GM21576 (cell line): Measurements from ENCODE around the gene KIF22.
"Not testable (repeated sequence)": the region's sequence is repeated elsewhere in the genome, so short reads cannot be mapped to it uniquely, and the experiment has no call there.

Experiments used
- ATAC-seq: cut with Tn5 transposase; IDR thresholded peaks from one replicate; pipeline ENCODE4 v1.9.1; 2021; ENCODE audit warnings: mild to moderate bottlenecking, moderate library complexity; ENCODE audit not compliant: unreplicated experiment

The KIF22 gene

GRCh38 chr16:29793153-29793552 lies 2.6 kb downstream of the KIF22 start:
- ATAC-seq, result not testable (repeated sequence)

- ATAC-seq, result no peak
Measured at GRCh38 chr16:29794231-29794710, 3.7 kb downstream of the KIF22 start.

- no peak for ATAC-seq
Measured at GRCh38 chr16:29802416-29802935, 11.9 kb downstream of the KIF22 start.

GRCh38 chr16:29804020-29804419 lies 13.5 kb downstream of the KIF22 start:
- no peak for ATAC-seq

- no peak for ATAC-seq
Measured at GRCh38 chr16:29804455-29805231, 14.1 kb downstream of the KIF22 start.

GRCh38 chr16:29805232-29806098 lies 14.9 kb downstream of the KIF22 start:
- peak; percentile 45 for ATAC-seq

- ATAC-seq, result no peak
Measured at GRCh38 chr16:29806099-29806579, 15.6 kb downstream of the KIF22 start, which contains the start of gene MAZ. Gene MAZ, plus strand, starts transcription at chr16:29806529. Its CDS starts 173 bp downstream, at chr16:29806702.

GRCh38 chr16:29806641-29807425 lies 16.3 kb downstream of the KIF22 start:
- ATAC-seq, result no peak

GRCh38 chr16:29807426-29808218 lies 17.1 kb downstream of the KIF22 start:
- no peak for ATAC-seq

GRCh38 chr16:29808219-29808900 lies 17.8 kb downstream of the KIF22 start:
- no peak for ATAC-seq

- ATAC-seq, result no peak
Measured at GRCh38 chr16:29809031-29809747, 18.6 kb downstream of the KIF22 start.

- ATAC-seq, result no peak
Measured at GRCh38 chr16:29809850-29810698, 19.5 kb downstream of the KIF22 start.

- no peak for ATAC-seq
Measured at GRCh38 chr16:29810699-29811169, 20.2 kb downstream of the KIF22 start.

- ATAC-seq, result peak; percentile 35
Measured at GRCh38 chr16:29811170-29811895, 20.8 kb downstream of the KIF22 start.

- no peak for ATAC-seq
Measured at GRCh38 chr16:29811896-29812665, 21.5 kb downstream of the KIF22 start, which contains the start of gene PRRT2. Gene PRRT2, plus strand, starts transcription at chr16:29812193. Its CDS starts 862 bp downstream, at chr16:29813055.
